NCI-H774 (cell line): Measurements from ENCODE around the gene NUMB.
"Not testable (repeated sequence)": the region's sequence is repeated elsewhere in the genome, so short reads cannot be mapped to it uniquely, and the experiment has no call there.

ENCODE experiments used
- DNase-seq: peaks from one replicate; lab custom pipeline; 2025; lab: John Stamatoyannopoulos, UW

NUMB gene

DNA sequence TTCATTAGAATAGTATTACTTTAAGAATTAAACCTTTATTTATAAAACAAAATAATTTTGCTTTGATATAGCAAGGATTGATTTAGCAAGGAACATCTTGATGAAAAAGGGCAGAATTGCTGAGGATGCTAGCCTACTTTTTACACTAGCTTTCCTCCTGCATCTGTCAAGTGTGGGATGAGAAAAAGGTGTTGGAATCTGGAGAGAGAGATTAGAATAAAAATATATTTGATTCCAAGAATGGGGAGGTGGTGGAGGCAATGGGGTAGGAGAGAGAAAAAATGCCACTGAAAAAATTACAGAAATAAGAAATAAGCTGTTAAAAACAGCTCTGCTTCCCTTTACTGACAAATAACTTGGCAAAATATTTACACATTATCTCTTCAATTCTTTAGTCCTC lies 98.9 kb downstream of the NUMB start:
- no peak for DNase-seq

DNA sequence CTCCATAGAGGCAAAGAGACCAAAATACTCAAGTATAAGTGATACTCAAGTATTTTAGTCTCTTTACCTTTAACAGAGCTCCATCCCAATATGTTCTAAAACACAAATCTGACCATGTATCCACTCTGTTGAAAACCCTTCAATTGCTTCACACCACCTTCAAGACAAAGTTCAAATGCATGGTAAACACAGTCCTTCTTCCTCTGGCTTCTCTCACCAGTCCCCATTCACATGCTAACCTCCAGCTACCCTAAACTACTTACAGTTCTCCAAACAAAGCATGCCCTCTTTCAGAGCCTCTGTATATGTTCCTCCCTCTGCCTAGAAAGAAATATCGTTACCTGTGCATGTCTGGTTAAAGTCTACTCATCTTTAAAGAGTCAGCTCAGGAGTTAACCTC lies 100.2 kb downstream of the NUMB start:
- DNase-seq: no peak

GRCh38 chr14:73349091-73349490 lies 109.3 kb downstream of the NUMB start:
- DNase-seq: not testable (repeated sequence)

DNA sequence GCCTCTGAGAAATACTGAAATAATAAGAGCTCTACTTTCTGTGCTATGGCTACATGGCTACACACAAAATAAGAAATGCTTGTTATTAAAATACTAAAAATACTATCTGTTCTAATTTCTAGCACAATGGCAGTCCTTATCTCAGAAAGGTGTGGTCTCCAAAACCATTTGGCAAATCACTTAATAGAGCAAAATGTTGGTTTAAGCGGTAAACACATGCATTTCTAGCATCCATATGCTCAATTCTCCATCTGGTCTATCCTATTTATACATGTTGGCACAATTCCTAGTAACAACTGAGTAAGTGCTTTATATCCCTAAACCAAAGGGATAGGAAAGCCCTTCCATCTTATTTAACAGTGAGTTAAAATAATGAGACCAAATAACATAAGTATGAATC lies 114.0 kb downstream of the NUMB start:
- DNase-seq: no peak

- DNase-seq: no peak
These were observed 115.7 kb downstream of the NUMB start for GRCh38 chr14:73342670-73343069.

- DNase-seq: no peak
These were observed 118.3 kb downstream of the NUMB start for GRCh38 chr14:73339846-73340595.

GRCh38 chr14:73339206-73339605 lies 119.1 kb downstream of the NUMB start:
- no peak for DNase-seq

GRCh38 chr14:73338551-73338950 lies 119.8 kb downstream of the NUMB start:
- DNase-seq: no peak

DNA sequence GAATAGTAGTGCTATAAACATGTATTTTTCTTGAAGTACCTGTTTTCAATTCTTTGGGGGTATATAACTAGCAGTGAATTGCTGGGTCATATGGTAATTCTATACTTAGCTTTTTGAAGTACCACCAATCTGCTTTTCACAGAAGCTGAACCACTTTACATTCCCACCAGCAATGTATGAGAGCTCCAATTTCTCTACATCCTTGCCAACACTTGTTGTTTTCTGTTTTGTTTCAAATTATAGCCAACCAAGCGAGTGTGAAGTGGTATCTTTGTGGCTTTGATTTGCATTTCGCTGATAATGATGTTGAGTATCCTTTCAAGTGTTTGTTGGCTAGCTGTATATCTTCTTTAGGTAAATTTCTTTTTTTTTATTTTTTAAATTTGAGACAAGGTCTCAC lies 125.3 kb downstream of the NUMB start:
- DNase-seq: no peak

DNA sequence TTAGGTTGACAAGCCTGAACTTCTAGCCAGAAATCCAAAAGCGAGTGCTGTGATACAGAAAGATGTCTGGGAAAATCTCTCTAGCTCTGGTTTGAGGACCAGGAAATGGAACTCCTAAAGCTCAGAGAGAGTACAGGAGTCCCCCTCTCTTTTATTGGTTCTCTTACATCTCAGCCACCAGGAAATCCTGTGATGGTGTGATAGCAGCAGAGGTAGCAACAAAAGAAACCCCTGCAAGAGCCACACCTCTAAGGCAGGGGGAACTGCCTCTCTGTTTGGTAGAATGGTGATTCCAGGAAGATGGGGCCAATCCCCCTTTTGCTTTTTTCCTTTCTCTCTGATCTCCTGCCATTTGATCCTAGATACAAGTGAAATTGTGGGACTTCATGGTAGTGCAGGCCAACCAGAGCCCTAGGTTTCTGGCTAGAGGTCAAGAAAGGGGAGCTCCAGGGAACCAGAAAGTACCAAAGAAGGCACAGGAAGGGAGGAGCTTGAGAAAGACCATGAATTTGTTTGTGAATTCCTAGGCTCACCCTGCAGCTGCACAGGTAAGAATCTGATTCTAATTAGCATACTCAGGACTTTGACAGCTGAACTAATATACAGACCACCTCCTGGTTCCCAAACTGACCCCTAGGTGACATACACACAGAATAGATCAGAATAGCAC lies 132.6 kb downstream of the NUMB start:
- DNase-seq: no peak

GRCh38 chr14:73325063-73325462 lies 133.3 kb downstream of the NUMB start:
- DNase-seq: no peak

GRCh38 chr14:73324533-73324932 lies 133.8 kb downstream of the NUMB start:
- no peak for DNase-seq

DNA sequence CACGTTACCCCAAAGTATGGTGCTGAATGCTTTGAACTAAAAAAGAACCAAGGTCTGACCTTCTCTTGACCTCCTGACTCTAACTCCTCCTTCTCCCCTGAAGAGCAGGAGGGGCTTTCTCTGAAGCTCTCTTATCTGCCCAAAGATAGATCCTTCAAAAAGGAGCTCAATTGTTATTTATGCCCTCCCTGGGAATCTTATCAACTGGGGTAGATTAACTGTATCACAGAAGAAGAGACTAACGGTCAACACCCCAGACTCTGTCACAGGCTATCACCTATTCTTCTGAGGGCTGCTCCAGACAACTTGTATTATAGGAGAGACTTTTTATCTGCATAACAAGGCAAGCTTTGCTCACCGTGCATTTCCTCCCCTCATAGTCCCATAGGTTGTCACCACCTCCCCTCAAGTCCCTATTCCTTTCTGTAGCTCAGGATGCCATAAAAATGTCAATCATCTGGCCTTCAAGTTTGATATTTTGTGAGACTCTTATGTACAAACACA lies 134.4 kb downstream of the NUMB start:
- no peak for DNase-seq

DNA sequence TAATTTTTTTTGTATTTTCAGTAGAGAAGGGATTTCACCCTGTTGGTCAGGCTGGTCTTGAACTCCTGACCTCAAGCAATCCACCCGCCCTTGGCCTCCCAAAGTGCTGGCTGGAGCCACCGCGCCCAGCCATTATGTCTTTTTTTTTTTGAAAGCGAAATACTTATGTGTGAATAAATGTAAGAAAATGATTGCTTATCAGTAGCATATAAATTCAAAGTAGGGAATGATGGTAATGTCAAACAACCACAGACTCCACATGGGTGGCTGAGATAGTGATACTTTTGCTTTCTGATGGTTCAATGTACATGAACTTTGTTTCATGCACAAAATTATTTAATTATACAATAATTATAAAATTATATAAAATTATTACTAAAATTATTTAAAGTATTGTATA lies 145.2 kb downstream of the NUMB start:
- no peak for DNase-seq

- DNase-seq: no peak
These were observed 145.7 kb downstream of the NUMB start for GRCh38 chr14:73312687-73313086.

- DNase-seq: no peak
These were observed 146.7 kb downstream of the NUMB start for GRCh38 chr14:73311708-73312030.

DNA sequence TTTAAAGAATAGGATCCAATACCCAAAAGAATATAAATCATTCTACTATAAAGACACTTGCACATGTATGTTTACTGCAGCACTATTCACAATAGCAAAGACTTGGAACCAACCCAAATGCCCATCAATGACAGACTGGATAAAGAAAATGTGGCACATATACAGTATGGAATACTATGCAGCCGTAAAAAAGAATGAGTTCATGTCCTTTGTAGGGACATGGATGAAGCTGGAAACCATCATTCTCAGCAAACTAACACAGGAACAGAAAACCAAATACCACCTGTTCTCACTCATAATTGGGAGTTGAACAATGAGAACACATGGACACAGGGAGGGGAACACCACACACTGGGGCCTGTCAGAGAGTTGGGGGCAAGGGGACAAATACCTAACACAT lies 149.1 kb downstream of the NUMB start:
- not testable (repeated sequence) for DNase-seq

- no peak for DNase-seq
These were observed 151.1 kb downstream of the NUMB start for GRCh38 chr14:73307261-73307660.

GRCh38 chr14:73305499-73305898 lies 152.8 kb downstream of the NUMB start:
- DNase-seq: no peak

GRCh38 chr14:73295198-73295796 lies 163.0 kb downstream of the NUMB start:
- peak; percentile 4 for DNase-seq

DNA sequence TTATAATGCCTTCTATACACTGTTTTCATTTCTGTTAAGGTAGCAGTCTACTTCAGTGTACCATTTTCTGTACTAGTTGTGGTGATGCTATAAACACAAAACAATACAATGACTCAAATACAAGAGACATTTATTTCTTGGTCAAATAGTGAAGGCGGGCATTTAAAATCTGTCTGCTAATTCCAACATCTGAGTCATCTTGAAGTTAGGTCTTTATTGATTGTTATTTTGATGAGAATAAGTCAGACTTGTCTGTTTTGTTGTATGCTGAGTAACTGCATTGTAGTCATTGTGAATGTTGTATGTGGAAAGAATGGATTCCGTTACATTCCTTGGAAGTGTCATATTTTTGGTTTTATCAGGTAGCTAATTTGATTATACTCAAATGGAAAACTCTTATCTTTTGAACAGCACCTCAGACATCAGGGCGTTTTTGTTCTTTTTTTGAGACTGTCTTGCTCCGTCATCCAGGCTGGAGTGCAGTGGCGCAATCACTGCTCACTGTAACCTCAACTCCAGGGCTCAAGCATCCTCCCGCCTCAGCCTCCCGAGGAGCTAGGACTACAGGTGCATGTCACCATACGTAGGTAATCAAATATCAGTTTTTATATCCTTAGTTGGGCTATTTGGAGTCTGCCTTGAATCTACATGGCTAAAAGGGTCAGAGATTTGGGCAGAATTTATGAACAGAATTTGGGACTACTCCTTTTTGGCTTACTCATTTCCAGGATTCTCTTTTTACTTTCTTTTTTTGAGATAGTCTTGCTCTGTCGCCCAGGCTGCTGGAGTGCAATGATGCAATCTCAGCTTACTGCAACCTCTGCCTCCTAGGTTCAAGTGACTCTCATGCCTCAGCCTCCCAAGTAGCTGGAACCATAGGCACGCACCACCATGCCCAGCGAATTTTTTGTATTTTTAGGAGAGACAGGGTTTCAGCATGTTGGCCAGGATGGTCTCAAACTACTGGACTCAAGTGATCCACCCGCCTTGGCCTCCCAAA lies 164.3 kb downstream of the NUMB start:
- no peak for DNase-seq

GRCh38 chr14:73290279-73290678 lies 168.1 kb downstream of the NUMB start:
- no peak for DNase-seq
